Gastroesophageal sphincter (tissue), 4 donors: ENCODE measurements around the gene TRIM7. TPM values are rescaled to one million over a fixed set of nuclear protein-coding genes. Genes with fewer than 3 reads are reported as not detected.

ENCODE experiments used
- ATAC-seq: fragments of 150-250 bp; one replicate; pipeline ENCODE4 v1.9.1; 2016; ENCODE audit warnings: mild to moderate bottlenecking, moderate library complexity
- H3K27ac ChIP-seq, 4 donors: fragments of 200-600 bp; sonication (generic) in 3 of 4; 1 replicate in 3 of 4; 2 replicates in 1 of 4; pipeline ENCODE4 v1.5.1; 2016 to 2019
- H3K27me3 ChIP-seq: fragments of 200-600 bp; sonication (generic); one replicate; pipeline ENCODE4 v1.5.1; 2019
- H3K36me3 ChIP-seq, 2 donors: fragments of 200-600 bp; sonication (generic); one replicate each; pipeline ENCODE4 v1.5.1; 2019; ENCODE audit warnings: control low read depth in 1 of 2
- H3K4me1 ChIP-seq, 3 donors: fragments of 200-600 bp; sonication (generic); 1 replicate in 2 of 3; 2 replicates in 1 of 3; pipeline ENCODE4 v1.5.1; 2016 to 2019; ENCODE audit warnings: control low read depth in 2 of 3
- H3K4me3 ChIP-seq, 2 donors: fragments of 200-600 bp; sonication (generic); one replicate each; pipeline ENCODE4 v1.5.1; 2019; ENCODE audit warnings: mild to moderate bottlenecking in 1 of 2, moderate library complexity in 1 of 2
- H3K9me3 ChIP-seq, 3 donors: fragments of 200-600 bp; sonication (generic); one replicate each; pipeline ENCODE4 v1.5.1; 2017 to 2019; ENCODE audit warnings: control low read depth in 2 of 3
- EP300 ChIP-seq: sonication (generic); formaldehyde crosslinking; IDR thresholded peaks from one replicate; pipeline ENCODE4 v1.6.1; 2017; ENCODE audit warnings: antibody characterized with exemption, mild to moderate bottlenecking
- POLR2A ChIP-seq, 2 donors: fragments of 450-650 bp; IDR thresholded peaks; one replicate each; pipeline ENCODE4 v1.6.1; 2017; ENCODE audit warnings: antibody characterized with exemption in 2 of 2, mild to moderate bottlenecking in 2 of 2, moderate library complexity in 1 of 2
- POLR2AphosphoS5 ChIP-seq: sonication (generic); formaldehyde crosslinking; IDR thresholded peaks from one replicate; pipeline ENCODE4 v1.6.1; 2017; ENCODE audit warnings: antibody characterized with exemption
- WGBS, 2 donors: methylation state at CpG; one replicate each; pipeline ENCODE4 v1.1.5; 2018; ENCODE audit warnings: low coverage in 1 of 2; 5-methylcytosine and 5-hydroxymethylcytosine counted together
- total RNA-seq, 4 donors: library from RNA; depleted of rRNA; stranded (reverse); fragments of >200 nt; gene quantifications; one replicate each; pipeline ENCODE4 v1.1.0, GENCODE V29; 2016
- TF ChIP-seq, protein P1 (sequence below), 4 experiments: fragments of 200-600 bp in 2 of 4; fragments of 450-650 bp in 2 of 4; sonication (generic) in 1 of 4; IDR thresholded peaks; one replicate each; pipeline ENCODE4 v1.5.1; 2017 to 2019; ENCODE audit warnings: antibody characterized with exemption in 4 of 4, mild to moderate bottlenecking in 2 of 4, moderate library complexity in 2 of 4

Gene TRIM7
- total RNA-seq, 4 donors from 2014 or later: 3.0 to 11.0 (median 4.7) TPM

GRCh38 chr5:181189363-181189961, 15.5 kb downstream of the TRIM7 start:
- peak overlapping the region in 3 of 4 donors; percentile 92 to 96 (median 93) for H3K27ac ChIP-seq

GRCh38 chr5:181188700-181189362, 16.2 kb downstream of the TRIM7 start:
- H3K36me3 ChIP-seq: no peaks in the 10 kb centered on the region
- H3K27me3 ChIP-seq: no peaks in the 10 kb centered on the region
- peak; percentile 20 for ATAC-seq
- peak overlapping the region; percentile 82 to 90 for H3K4me3 ChIP-seq
- no peaks in the 10 kb centered on the region for H3K9me3 ChIP-seq
- H3K4me1 ChIP-seq: peaks cover 0 to 63% (median 6%) of the 10 kb centered on the region in 3 donors
- TF ChIP-seq POLR2A (IDR thresholded peaks at IDR 0.05): no peak
- TF ChIP-seq POLR2AphosphoS5: peak; percentile 42
- peak overlapping the region; percentile 63 to 96 (median 92) for H3K27ac ChIP-seq
- 0% methylated on average over 18 to 24 of the region's 35 CpGs for WGBS, 2 donors

More at GRCh38 chr5:181189363-181189961, 15.5 kb downstream of the TRIM7 start:
- H3K27me3 ChIP-seq: no peaks in the 10 kb centered on the region
- peak overlapping the region; percentile 82 to 90 for H3K4me3 ChIP-seq
- ATAC-seq: no peak
- no peaks in the 10 kb centered on the region for H3K9me3 ChIP-seq
- peaks cover 0 to 57% (median 6%) of the 10 kb centered on the region in 3 donors for H3K4me1 ChIP-seq
- TF ChIP-seq EP300 (no peak), POLR2AphosphoS5 (no peak), POLR2A (IDR thresholded peaks at IDR 0.05) (no peak)
- TF ChIP-seq, protein P1, sequence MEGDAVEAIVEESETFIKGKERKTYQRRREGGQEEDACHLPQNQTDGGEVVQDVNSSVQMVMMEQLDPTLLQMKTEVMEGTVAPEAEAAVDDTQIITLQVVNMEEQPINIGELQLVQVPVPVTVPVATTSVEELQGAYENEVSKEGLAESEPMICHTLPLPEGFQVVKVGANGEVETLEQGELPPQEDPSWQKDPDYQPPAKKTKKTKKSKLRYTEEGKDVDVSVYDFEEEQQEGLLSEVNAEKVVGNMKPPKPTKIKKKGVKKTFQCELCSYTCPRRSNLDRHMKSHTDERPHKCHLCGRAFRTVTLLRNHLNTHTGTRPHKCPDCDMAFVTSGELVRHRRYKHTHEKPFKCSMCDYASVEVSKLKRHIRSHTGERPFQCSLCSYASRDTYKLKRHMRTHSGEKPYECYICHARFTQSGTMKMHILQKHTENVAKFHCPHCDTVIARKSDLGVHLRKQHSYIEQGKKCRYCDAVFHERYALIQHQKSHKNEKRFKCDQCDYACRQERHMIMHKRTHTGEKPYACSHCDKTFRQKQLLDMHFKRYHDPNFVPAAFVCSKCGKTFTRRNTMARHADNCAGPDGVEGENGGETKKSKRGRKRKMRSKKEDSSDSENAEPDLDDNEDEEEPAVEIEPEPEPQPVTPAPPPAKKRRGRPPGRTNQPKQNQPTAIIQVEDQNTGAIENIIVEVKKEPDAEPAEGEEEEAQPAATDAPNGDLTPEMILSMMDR (IDR thresholded peaks at IDR 0.05): no peak
- H3K36me3 ChIP-seq: no peaks in the 10 kb centered on the region
- WGBS, 2 donors: 0 to 2% methylated on average over 7 to 24 of the region's 41 CpGs

DNA sequence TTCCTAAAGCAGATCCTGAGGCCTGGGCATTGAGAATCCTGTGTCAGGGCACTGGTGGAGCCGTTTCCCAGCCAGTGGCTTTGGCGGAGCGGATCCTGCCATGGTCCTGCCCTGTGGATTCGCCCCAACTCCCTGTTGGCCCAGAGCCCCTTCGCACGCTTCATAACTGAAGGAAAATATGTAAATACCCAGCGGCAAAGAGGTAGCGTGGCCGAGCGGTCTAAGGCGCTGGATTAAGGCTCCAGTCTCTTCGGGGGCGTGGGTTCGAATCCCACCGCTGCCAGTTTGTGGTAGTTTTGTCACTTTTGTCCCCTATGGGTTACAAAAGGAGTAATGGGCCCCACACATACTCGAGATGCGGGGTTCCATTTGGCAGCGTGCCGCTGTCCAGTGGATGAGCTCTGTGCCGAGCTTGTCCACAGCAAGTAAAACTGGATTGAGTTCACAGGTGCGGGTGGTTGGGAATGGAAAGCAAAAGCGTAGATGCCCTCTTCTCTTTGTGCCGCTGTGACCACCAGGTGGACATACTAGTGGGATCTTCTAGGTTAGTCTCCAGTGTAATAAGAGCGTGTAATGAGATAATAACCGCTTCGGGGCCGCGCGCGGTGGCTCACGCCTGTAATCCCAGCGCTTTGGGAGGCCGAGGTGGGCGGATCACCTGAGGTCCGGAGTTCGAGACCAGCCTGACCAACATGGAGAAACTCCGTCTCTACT, 17.3 kb downstream of the TRIM7 start:
- H3K27me3 ChIP-seq: no peaks in the 10 kb centered on the region
- H3K36me3 ChIP-seq: no peaks in the 10 kb centered on the region
- peak overlapping the region; percentile 63 to 96 (median 92) for H3K27ac ChIP-seq
- H3K9me3 ChIP-seq: no peaks in the 10 kb centered on the region
- peak; percentile 60 for TF ChIP-seq POLR2AphosphoS5
- TF ChIP-seq, protein P1 (IDR thresholded peaks at IDR 0.05): peak in 3 of 4 experiments; percentile 18 to 30 (median 21)
- no peak for TF ChIP-seq POLR2A (IDR thresholded peaks at IDR 0.05)
- no peak for TF ChIP-seq EP300
- peak; percentile 32 for ATAC-seq
- peaks cover 0 to 59% (median 4%) of the 10 kb centered on the region in 3 donors for H3K4me1 ChIP-seq
- WGBS, 2 donors: 3% methylated on average over 5 to 20 of the region's 37 CpGs
- peak overlapping the region; percentile 82 to 90 for H3K4me3 ChIP-seq

GRCh38 chr5:181186986-181187499, 18.0 kb downstream of the TRIM7 start:
- Histone ChIP-seq H3K27me3 (no peaks in the 10 kb centered on the region), H3K4me1 (peaks cover 0 to 56% (median 0%) of the 10 kb centered on the region in 3 donors), H3K27ac (peak overlapping the region in 3 of 4 donors; percentile 92 to 96 (median 93)), H3K36me3 (no peaks in the 10 kb centered on the region), H3K9me3 (no peaks in the 10 kb centered on the region), H3K4me3 (peak overlapping the region in 1 of 2 donors; percentile 82)
- TF ChIP-seq EP300 (no peak), POLR2AphosphoS5 (no peak), POLR2A (IDR thresholded peaks at IDR 0.05) (no peak)
- TF ChIP-seq, protein P1 (IDR thresholded peaks at IDR 0.05): no peak
- 29 to 47% methylated on average over 3 to 8 of the region's 8 CpGs for WGBS, 2 donors
- ATAC-seq: no peak

DNA sequence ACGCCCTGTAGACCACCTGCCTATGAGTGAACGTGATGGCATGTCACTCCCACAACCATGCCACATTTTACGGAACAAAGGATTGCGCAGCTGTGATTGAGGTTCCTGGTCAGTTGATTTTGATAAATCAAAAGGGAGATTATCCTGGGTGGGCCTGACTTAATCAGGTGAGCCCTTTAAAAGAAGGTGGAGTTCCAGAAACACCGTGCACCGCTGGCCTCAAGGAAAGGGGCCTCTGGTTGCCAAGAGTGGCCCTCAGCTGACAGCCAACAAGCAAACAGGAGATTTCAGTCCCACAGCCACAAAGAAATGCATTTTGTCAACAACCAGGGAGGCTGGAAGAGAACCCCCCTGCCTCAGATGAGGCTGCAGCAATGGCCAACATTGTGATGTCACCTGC, 19.0 kb downstream of the TRIM7 start:
- peaks cover 0 to 61% (median 0%) of the 10 kb centered on the region in 3 donors for H3K4me1 ChIP-seq
- no peak overlapping the region for H3K27ac ChIP-seq
- ATAC-seq: no peak
- 91% methylated on average over 4 of the region's 6 CpGs; no CpG with 5 or more reads in 1 of the 2 donors for WGBS, 2 donors
- TF ChIP-seq, protein P1 (IDR thresholded peaks at IDR 0.05): no peak
- no peak for TF ChIP-seq EP300
- TF ChIP-seq POLR2AphosphoS5: no peak
- no peak for TF ChIP-seq POLR2A (IDR thresholded peaks at IDR 0.05)
- H3K27me3 ChIP-seq: no peaks in the 10 kb centered on the region
- no peak overlapping the region for H3K4me3 ChIP-seq
- no peaks in the 10 kb centered on the region for H3K9me3 ChIP-seq
- no peaks in the 10 kb centered on the region for H3K36me3 ChIP-seq
